ENCODE measurements around the gene ZBTB17. TPM values are rescaled to one million over a fixed set of nuclear protein-coding genes. Genes with fewer than 3 reads are reported as not detected.

ZBTB17 gene
- total and polyA plus RNA-seq, 2 of the 8 experiments (the other 6 are each of a cell fraction or from before 2014, with no cell fraction given) = 24.7 to 36.2 TPM

DNA sequence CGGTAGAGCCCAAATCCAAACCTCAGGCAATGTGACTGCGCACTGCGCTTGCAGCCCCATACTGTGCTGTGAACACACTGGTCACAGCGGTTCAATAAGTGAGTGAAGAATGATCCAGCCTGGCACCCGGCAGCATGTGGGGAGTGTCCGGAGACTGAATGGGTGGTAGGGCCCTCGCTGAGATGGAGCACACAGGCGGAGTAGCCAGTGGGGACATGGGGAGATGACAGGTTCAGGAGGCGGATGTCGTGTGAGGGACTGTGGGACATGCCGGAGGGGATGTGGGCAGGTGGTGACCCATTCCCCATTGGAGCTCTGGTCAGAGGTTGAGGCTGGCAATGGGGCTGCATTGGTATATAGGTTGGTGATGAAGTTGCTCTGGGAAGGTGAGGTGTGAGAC lies 33.8 kb upstream of the ZBTB17 start (continued):
- TF ChIP-seq EP300 (IDR thresholded peaks at IDR 0.05; ENCODE audit: borderline replicate concordance in 1 of 2, low read depth in 2 of 2, low read length in 2 of 2) (no peak), RXRA (IDR thresholded peaks at IDR 0.05; ENCODE audit: insufficient read depth, low read depth, low read length) (no peak), TBP (IDR thresholded peaks at IDR 0.05; ENCODE audit: low read depth, low read length) (no peak)

Measured in H1 (cell line).